ENCODE results near the gene RIN1. TPM values are rescaled to one million over a fixed set of nuclear protein-coding genes. Genes with fewer than 3 reads are reported as not detected.

The RIN1 gene
- total RNA-seq, 1 experiment from 2014 or later, result 5.4 TPM

DNA sequence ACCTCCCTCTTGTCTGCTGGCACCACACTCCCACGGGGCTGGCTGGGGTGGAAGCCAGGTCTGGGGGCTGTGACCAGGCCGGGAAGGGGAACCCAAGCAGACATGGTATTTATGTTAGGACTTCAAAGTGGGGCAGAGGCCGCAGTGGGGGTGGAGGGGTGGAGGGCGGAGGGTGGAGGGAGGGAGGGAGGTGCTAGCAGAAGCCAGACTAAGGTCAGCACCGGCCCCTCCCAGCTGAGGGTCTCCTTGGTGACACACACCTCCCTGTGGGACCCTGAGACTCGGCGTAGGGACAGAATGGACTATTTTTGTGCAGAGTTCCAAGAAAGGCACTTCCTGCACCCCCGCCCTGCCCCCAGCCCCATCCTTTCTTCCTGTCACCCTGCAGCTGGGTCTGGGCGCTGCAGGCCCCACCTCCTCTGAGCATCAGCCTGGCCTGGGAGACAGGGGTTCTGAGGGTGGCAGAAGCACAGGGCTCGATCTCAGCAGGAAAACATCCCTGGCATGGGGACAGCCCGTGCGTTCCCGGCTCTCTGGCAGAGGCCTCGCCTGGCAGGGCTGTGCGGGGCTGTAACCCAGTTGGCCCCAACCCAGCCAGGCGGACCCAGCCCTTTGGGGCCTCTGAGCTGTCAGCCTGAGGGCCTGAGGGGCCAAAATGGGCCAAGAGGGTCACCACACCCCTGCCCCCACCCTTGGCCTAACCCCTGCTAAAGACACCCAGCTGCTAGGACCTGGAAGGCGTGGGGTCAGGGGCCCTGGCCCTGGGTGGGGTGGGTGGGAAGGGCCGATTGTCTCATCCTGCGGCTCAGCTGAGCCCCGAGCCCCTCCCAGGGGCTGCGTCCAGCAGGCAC is 9.7 kb downstream of the RIN1 start:
- Mint-ChIP-seq H3K27me3 (ENCODE audit: low read depth) (peaks cover 10% of the 10 kb centered on the region), H3K9me3 (no peaks in the 10 kb centered on the region), H3K4me1 (peaks cover 9 to 22% of the 10 kb centered on the region in 2 experiments), H3K4me3 (no peak overlapping the region), H3K36me3 (ENCODE audit: insufficient read depth in 1 of 3, low read depth in 3 of 3) (no peaks in the 10 kb centered on the region; a peak in 1 of 7 replicates), H3K27ac (no peak overlapping the region)
- Histone ChIP-seq H4K5ac (ENCODE audit: insufficient read length, low read depth, low read length) (no peak overlapping the region), H2BK120ac (ENCODE audit: low read depth, low read length, poor library complexity, severe bottlenecking) (no peak overlapping the region), H3K79me1 (ENCODE audit: insufficient read depth, low read depth, low read length, poor library complexity, severe bottlenecking) (no peaks in the 10 kb centered on the region), H3K4ac (ENCODE audit: low read depth, low read length) (no peak overlapping the region), H3K27ac (ENCODE audit: insufficient read length, low read depth, low read length) (no peak overlapping the region), H2BK20ac (ENCODE audit: low read depth, low read length, poor library complexity, severe bottlenecking) (no peak overlapping the region), H2BK15ac (ENCODE audit: low read depth, low read length) (no peak overlapping the region), H3K4me2 (ENCODE audit: insufficient read depth, insufficient read length, low read length) (no peak overlapping the region), H2AFZ (ENCODE audit: low read length) (no peak overlapping the region), H3K27me3 (ENCODE audit: insufficient read depth, low read length) (no peaks in the 10 kb centered on the region), H3K79me2 (ENCODE audit: insufficient read depth, low read length) (no peaks in the 10 kb centered on the region), H3K4me1 (ENCODE audit: insufficient read depth, low read length) (0 out of 2 replicates have a peak, but pooled peaks cover 3% of the 10 kb centered on the region), H4K91ac (ENCODE audit: insufficient read length, low read depth, low read length) (no peak overlapping the region), H4K8ac (replicated peaks; ENCODE audit: insufficient read length, low read depth, low read length) (no peak overlapping the region), H3K9me3 (ENCODE audit: control insufficient read depth, low read depth, low read length) (no peaks in the 10 kb centered on the region), H3K56ac (ENCODE audit: insufficient read length, low read depth, low read length) (no peak overlapping the region), H2BK12ac (ENCODE audit: insufficient read length, low read depth, low read length) (no peak overlapping the region), H3T11ph (ENCODE audit: low read length) (no peak overlapping the region), H3K9ac (ENCODE audit: extremely low read depth, insufficient read length, low read length) (no peak overlapping the region), H2BK5ac (ENCODE audit: insufficient read length, low read length) (no peak overlapping the region), H3K18ac (ENCODE audit: insufficient read length, low read depth, low read length) (no peak overlapping the region), H3K23me2 (ENCODE audit: insufficient read length, low read depth, low read length, poor library complexity, severe bottlenecking) (no peaks in the 10 kb centered on the region), H3K14ac (ENCODE audit: insufficient read depth, low read length) (no peak overlapping the region), H2AK5ac (ENCODE audit: insufficient read length, low read length) (no peak overlapping the region), H4K20me1 (ENCODE audit: control insufficient read depth, insufficient read depth, insufficient read length) (no peaks in the 10 kb centered on the region), H3K23ac (ENCODE audit: insufficient read length, low read depth, low read length) (no peak overlapping the region)
- DNase-seq, result no peak
- no CpG with 5 or more reads among the region's 21 CpGs for WGBS (ENCODE audit: extremely low coverage, insufficient read length, low lambda C conversion rate)
- TF ChIP-seq, protein P1, sequence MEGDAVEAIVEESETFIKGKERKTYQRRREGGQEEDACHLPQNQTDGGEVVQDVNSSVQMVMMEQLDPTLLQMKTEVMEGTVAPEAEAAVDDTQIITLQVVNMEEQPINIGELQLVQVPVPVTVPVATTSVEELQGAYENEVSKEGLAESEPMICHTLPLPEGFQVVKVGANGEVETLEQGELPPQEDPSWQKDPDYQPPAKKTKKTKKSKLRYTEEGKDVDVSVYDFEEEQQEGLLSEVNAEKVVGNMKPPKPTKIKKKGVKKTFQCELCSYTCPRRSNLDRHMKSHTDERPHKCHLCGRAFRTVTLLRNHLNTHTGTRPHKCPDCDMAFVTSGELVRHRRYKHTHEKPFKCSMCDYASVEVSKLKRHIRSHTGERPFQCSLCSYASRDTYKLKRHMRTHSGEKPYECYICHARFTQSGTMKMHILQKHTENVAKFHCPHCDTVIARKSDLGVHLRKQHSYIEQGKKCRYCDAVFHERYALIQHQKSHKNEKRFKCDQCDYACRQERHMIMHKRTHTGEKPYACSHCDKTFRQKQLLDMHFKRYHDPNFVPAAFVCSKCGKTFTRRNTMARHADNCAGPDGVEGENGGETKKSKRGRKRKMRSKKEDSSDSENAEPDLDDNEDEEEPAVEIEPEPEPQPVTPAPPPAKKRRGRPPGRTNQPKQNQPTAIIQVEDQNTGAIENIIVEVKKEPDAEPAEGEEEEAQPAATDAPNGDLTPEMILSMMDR (conservative IDR thresholded peaks at IDR 0.05), result no peak

Measured in H9 (cell line).